GM18511 (cell line): ENCODE results near the gene CCDC61.

ENCODE experiments used
- ATAC-seq: cut with Tn5 transposase; IDR thresholded peaks from one replicate; pipeline ENCODE4 v1.9.1; 2021; ENCODE audit warnings: mild to moderate bottlenecking, moderate library complexity; ENCODE audit not compliant: unreplicated experiment

The CCDC61 gene

GRCh38 chr19:45973553-45974338 is 21.5 kb upstream of the CCDC61 start, which contains the start of gene NOVA2:
Gene NOVA2 (minus strand): TSS chr19:45973865. CDS start chr19:45973351, 514 bp downstream.
- no peak for ATAC-seq

GRCh38 chr19:45975306-45976070 is 19.8 kb upstream of the CCDC61 start:
- ATAC-seq: no peak

DNA sequence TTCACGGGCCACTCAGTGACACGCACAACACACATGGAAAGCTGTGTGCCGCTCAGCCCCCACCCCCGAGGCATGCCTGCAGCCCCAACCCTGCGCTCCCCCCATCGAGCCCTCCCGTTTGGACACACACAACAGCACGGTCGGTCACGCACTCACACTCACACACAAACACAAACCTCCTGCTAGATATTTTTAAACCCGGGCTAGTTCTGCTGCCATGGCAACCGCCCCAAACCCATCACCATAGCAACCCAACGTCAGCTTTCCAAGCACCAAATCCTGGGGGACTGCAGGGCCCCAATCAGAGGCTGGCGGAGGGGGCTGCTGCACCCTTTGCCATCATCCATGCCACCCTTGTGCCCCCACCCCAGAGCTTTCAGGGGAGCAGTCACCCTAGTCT is 19.1 kb upstream of the CCDC61 start:
- ATAC-seq: no peak

DNA sequence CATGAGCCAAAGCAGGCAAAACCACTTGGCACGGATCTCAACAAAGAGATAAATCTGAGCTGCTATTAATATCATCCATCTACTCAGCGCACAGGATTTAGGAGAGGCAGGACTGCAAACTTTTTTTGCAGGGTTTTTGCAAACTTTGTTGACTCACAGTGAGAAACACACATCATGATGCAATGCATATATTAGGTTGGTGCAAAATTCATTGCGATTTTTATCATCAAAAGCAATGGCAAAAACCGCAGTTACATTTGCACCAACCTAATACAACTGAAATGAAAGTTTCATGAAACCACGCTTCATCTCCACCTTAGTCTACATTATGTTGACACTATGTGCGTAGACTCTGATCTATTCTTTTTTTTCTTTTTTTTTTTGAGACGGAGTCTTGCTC is 17.1 kb upstream of the CCDC61 start:
- ATAC-seq: no peak

DNA sequence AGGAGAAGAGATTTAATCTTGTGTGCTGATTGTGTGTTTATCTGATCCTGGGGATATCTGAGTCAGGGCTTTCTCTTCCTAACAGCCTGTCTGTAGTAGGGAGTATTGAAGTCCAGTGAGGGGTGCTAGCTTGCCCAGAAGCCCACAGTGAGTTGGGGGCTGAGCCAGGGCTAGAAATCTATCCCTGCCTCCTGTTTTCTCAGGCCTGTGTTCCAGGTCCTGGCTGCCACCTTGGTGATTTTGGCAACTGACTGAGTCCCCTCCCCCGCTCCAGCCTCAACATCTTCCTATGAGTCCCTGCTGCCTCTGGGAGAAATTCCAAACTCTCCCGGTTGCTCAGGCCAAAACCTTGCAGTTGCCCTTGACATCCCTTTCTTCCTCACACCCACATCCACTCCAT is 13.9 kb upstream of the CCDC61 start:
- ATAC-seq: no peak

GRCh38 chr19:45985321-45985720 is 9.9 kb upstream of the CCDC61 start:
- no peak for ATAC-seq

GRCh38 chr19:45990113-45990728 is 5.0 kb upstream of the CCDC61 start:
- ATAC-seq: no peak

- peak; percentile 3 for ATAC-seq
Observed at GRCh38 chr19:45994456-45994997, 740 bp upstream of the CCDC61 start.

DNA sequence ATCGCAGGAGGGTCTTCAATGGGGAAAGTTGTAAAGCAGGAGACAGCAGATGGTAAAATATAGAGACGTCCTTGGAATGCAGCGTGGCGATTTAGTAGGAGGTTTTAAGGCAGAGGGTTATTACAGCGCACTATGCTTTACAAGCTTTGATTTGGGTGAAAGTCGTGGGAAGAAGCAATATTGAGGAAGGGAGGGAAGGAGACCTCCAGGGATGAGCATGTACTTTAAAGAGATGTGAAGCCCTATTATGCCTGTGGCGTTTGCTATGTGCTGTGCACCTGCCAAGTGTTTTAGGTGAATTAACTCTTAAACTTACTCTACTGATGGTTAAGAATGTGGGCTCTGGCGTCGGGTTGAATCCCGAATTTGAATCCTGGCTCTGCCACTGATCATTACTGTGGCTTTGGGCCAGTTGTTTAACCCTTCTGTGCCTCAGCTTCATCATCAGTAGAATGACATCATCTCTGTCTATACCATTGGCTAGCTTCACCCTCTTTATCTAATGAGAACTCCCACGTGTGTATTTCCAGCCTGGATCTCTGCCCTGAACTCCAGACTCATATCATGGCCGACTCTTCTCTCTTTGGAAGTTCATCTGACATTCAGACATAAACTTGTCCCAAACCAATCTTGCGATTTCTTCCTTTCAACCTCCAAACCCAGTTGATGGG is 583 bp downstream of the CCDC61 start:
- no peak for ATAC-seq

DNA sequence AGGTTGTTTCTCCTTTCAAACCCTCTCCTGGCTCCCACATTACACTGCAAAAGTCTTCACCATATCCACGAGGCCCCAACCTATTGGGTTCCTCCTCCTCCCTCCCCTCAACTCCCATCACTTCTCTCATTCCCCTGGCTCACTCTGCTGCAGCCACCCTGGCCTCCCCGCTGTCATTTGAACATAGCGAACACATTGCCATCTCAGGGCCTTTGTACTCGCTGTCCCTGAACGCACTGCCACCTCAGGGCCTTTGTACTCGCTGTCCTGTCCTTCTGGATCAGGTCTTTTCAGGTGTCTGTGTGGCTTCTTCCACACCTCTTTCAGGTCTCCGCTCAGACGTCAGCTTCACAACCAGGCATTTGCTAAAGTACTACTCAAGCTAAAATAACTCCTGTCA is 1.7 kb downstream of the CCDC61 start:
- no peak for ATAC-seq

DNA sequence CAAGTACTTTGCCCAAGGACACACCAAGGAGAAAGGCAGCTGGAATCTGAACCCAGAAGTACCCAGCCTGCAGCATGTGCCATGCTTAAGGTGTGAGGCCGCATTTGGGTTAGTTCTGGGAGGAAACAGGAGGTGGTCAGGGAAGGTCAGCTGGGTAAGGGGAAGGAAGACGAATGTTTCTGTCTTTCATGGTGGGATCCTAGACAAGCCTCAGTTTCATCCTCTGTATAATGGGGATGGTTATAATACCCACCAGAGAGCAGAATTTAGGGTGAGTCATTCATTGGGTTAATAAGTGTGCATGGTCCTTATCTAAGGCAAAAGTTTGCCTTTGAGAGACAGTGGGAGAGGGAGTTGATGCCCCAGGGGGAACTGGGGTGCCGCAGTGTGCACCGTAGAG is 3.6 kb downstream of the CCDC61 start:
- no peak for ATAC-seq

DNA sequence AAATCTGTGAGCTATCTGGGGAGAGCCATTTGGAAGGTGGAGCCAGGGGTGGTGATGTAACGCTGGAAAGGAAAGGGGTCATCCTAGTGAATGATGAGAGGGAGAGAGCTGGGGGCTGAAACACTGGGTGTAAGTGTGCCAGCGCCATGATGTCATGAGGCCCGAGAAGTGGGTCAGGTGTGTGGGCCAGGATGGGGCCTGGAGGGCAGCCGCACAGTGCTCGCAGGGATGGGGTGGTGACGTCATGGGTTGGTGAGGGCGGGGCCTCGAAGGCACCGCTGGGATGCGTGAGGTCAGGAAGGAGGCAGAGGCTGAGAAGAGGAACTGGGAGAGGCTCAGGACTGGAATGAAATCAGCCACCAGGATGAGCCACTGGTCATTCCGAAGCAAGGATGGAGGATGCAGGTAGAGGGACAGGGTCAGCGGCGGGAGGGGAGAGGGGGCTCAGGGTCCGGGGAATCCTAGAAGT is 4.4 kb downstream of the CCDC61 start:
- ATAC-seq: no peak

- ATAC-seq: no peak
Observed at GRCh38 chr19:46000491-46001246, 5.4 kb downstream of the CCDC61 start.

GRCh38 chr19:46002678-46003275 is 7.5 kb downstream of the CCDC61 start:
- ATAC-seq: no peak

GRCh38 chr19:46006411-46006810 is 11.1 kb downstream of the CCDC61 start:
- ATAC-seq: no peak

DNA sequence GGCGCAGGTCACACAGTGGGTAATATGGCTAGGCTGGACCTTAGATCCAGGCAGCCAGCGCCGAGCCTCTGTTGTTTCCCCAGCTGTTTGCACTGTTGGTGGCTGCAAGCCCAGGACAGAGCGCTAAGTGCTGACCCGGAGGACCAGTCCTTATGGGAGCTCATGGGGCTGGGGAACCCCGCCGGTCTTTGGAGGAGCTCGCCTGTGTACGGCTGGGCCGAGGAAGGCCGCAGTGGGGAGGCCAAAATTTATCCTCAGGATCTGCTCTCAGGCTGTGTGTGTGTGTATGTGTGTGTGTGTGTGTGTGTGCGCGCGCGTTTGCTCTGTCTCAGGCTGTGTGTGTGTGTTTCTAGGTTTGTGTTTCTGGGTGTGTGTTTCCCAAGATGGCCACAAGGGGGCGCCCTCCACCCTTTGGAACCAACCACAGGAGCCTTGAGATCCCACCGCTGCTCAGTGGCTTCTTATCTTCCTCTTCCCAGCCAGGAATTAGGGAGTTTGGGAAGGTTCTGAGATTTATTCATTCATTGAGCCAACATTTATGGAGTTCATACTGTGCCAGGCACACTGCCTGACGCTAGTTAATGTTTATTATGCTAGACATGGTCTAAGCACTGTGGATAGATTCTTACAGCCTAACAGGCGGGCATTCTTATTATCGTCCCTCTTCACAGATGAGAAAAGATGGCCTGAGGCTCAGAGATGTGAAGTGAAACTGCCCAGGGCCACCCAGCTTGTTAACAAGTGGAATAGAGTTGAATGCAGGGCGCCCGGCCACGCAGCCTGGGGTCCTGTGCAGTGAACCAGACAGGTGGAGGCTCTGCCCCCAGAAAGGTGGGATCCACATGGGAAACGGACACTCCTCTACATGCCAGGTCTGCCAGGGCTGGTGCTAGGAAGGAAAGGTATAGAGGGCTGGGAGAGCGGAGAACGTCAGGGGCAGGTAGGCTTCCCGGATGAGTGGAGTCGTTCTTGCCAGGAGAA is 14.6 kb downstream of the CCDC61 start:
- ATAC-seq: no peak

GRCh38 chr19:46014534-46014933 is 19.3 kb downstream of the CCDC61 start:
- no peak for ATAC-seq

DNA sequence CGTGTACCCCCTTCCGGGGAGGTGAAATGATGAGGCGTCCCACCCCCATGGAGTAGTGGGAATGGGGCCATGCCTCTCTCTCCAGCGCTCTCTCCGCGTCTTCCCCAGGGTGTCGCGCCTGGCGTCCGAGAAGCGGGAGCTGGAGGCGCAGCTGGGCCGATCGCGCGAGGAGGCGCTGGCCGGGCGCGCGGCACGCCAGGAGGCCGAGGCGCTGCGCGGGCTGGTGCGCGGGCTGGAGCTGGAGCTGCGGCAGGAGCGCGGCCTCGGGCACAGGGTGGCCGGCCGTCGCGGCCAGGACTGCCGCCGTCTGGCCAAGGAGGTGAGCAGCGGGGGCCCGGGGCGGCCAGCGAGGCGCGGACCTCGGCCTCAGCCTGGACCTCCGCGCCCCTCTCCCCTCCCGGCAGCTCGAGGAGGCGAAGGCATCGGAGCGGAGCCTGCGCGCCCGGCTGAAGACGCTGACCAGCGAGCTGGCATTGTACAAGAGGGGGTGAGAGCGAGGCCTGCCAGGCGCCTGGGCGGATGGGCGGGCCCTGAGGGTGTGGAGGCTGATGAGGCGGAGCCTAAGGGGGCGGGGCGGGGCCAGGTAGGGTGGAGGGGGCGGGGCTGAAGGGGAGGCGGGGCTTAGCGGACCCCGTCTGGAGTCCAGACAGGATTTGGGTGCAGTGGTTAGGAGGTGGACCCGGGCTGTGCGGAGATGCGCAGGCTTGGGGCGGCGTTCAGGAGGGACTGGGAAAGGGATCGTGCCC is 19.8 kb downstream of the CCDC61 start:
- no peak for ATAC-seq
